ENCODE measurements around the gene RPS25.

DNA sequence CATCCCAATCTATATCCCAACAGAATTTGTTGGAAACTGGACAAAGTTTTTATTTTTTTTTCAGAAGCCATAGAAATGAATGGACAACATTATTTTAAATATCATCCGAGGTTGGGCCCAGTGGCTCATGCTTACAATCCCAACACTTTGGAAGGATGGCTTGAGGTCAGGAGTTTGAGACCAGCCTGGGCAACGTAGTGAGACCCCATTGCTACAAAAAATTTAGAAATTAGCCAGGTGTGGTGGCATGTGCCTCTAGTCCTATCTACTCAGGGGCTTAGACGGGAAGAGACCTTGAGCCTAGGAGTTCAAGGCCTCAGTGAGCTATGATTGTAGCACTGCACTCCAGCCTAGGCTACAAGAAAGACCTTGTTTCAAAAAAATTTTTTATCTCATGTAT, 16.7 kb upstream of the RPS25 start:
- TF ChIP-seq EZH2phosphoT487 (IDR thresholded peaks at IDR 0.05; ENCODE audit: borderline replicate concordance, low read length), result no peak
- TF ChIP-seq, protein P1, sequence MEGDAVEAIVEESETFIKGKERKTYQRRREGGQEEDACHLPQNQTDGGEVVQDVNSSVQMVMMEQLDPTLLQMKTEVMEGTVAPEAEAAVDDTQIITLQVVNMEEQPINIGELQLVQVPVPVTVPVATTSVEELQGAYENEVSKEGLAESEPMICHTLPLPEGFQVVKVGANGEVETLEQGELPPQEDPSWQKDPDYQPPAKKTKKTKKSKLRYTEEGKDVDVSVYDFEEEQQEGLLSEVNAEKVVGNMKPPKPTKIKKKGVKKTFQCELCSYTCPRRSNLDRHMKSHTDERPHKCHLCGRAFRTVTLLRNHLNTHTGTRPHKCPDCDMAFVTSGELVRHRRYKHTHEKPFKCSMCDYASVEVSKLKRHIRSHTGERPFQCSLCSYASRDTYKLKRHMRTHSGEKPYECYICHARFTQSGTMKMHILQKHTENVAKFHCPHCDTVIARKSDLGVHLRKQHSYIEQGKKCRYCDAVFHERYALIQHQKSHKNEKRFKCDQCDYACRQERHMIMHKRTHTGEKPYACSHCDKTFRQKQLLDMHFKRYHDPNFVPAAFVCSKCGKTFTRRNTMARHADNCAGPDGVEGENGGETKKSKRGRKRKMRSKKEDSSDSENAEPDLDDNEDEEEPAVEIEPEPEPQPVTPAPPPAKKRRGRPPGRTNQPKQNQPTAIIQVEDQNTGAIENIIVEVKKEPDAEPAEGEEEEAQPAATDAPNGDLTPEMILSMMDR (IDR thresholded peaks at IDR 0.05; ENCODE audit: low read depth, low read length, poor library complexity, severe bottlenecking), result no peak

All from DOHH2 (cell line).